ENCODE data around the gene SWI5. TPM values are rescaled to one million over a fixed set of nuclear protein-coding genes. Genes with fewer than 3 reads are reported as not detected.

The SWI5 gene
- total RNA-seq, 2 experiments from 2014 or later, result 3.0 to 4.1 TPM

DNA sequence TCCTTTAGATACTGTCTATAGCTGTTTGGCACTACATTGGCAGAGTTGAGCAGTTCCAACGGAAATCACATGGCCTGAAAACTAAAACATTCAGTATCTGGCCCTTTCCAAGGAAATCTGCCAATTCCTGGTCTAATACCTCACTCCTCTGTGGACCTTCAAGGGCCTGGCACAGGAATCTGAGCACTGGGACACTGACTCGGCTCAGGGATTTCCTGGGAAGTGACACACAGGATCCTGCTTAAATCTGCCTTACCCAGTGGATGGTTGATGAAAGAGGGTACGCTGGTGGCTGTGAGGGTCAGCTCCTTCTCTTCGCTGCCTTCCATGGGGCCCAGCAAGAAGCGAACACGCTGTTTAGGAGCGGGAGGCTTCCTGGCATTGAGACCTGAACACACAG is 45.3 kb downstream of the SWI5 start:
- H3K4me1 Mint-ChIP-seq (ENCODE audit: low read depth), result peaks cover 31% of the 10 kb centered on the region
- no peaks in the 10 kb centered on the region for H3K27me3 ChIP-seq (ENCODE audit: control insufficient read depth in 1 of 2, insufficient read depth in 2 of 2, low read length in 2 of 2)
- peak overlapping the region; percentile 80 for H3K4me3 ChIP-seq (ENCODE audit: low read length)
- ChIA-PET CTCF (interaction anchor here (1.5 kb wide), 1 partner anchor 20 kb away, joined by 5 read pairs; no protein-coding TSS in a partner anchor), POLR2A (interaction anchor here (1.0 to 2.2 kb wide), 2 partner anchors 20 to 45 kb away, joined by 4 to 8 read pairs; partner anchors contain the start of genes GOLGA2 and SWI5)
- TF ChIP-seq, protein P1, sequence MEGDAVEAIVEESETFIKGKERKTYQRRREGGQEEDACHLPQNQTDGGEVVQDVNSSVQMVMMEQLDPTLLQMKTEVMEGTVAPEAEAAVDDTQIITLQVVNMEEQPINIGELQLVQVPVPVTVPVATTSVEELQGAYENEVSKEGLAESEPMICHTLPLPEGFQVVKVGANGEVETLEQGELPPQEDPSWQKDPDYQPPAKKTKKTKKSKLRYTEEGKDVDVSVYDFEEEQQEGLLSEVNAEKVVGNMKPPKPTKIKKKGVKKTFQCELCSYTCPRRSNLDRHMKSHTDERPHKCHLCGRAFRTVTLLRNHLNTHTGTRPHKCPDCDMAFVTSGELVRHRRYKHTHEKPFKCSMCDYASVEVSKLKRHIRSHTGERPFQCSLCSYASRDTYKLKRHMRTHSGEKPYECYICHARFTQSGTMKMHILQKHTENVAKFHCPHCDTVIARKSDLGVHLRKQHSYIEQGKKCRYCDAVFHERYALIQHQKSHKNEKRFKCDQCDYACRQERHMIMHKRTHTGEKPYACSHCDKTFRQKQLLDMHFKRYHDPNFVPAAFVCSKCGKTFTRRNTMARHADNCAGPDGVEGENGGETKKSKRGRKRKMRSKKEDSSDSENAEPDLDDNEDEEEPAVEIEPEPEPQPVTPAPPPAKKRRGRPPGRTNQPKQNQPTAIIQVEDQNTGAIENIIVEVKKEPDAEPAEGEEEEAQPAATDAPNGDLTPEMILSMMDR (IDR thresholded peaks at IDR 0.05), result no peak
- peaks cover 32% of the 10 kb centered on the region for H3K4me1 ChIP-seq (ENCODE audit: insufficient read depth, low read length)
- DNase-seq (no peak), ATAC-seq (ENCODE audit: poor library complexity) (no peak)
- no peaks in the 10 kb centered on the region for H3K9me3 ChIP-seq (ENCODE audit: control insufficient read depth in 1 of 2, insufficient read depth in 1 of 2, low read length in 2 of 2)
- no peak overlapping the region for H3K4me3 Mint-ChIP-seq
- intact Hi-C loops (cut with DNase I, micrococcal nuclease), result loop anchor here in 1 of 2 experiments (5.0 to 10.0 kb wide), 4 partner anchors 129 to 466 kb away; partner anchors contain the start of genes CIZ1, ODF2, PTGES2 and TBC1D13
- H3K27ac Mint-ChIP-seq, result peak overlapping the region; percentile 93
- H3K9me3 Mint-ChIP-seq, result no peaks in the 10 kb centered on the region
- H3K36me3 Mint-ChIP-seq (ENCODE audit: low read depth), result peaks cover 52% of the 10 kb centered on the region
- peaks cover 33% of the 10 kb centered on the region for H3K36me3 ChIP-seq (ENCODE audit: insufficient read depth, low read length)
- no peak overlapping the region for H3K27ac ChIP-seq (ENCODE audit: low read depth in 1 of 2, low read length in 2 of 2)
- H3K27me3 Mint-ChIP-seq, result no peaks in the 10 kb centered on the region

DNA sequence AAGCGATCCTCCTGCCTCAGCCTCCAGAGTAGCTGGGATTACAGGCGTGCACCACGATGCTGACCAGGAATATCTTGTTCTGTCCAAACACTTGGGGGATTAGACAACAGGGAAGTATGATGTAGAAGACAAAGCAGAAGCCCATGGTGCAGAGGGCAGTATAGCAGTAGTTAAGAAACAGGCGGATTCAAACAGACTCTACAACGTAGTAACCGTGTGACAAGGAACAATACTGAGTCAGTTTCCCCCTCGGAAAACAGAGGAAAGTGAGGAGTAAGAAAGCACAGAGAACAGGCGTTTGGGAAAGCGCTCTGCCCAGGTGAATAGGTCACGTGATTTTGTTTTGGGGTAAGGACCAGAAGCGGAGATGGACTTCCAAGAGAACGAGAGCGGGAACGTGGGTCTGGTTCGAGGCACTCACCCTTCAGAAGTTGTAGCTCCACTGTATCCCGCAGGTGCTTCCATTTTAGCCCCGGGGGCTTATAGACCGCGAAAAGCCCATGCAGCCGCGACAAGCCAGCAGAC is 45.9 kb downstream of the SWI5 start:
- ChIA-PET POLR2A (interaction anchor here (1.0 kb wide), 2 partner anchors 20 to 46 kb away, joined by 3 to 4 read pairs; no protein-coding TSS in a partner anchor), CTCF (interaction anchor here (0.7 to 1.5 kb wide), 2 partner anchors 19 to 44 kb away, joined by 3 to 5 read pairs; no protein-coding TSS in a partner anchor)
- Mint-ChIP-seq H3K4me3 (peak overlapping the region; percentile 91), H3K27ac (peak overlapping the region; percentile 93), H3K36me3 (ENCODE audit: low read depth) (peaks cover 46% of the 10 kb centered on the region), H3K4me1 (ENCODE audit: low read depth) (peaks cover 31% of the 10 kb centered on the region), H3K27me3 (no peaks in the 10 kb centered on the region), H3K9me3 (no peaks in the 10 kb centered on the region)
- TF ChIP-seq, protein P1 (IDR thresholded peaks at IDR 0.05), result no peak
- no peak for ATAC-seq (ENCODE audit: poor library complexity)
- Histone ChIP-seq H3K4me1 (ENCODE audit: insufficient read depth, low read length) (peaks cover 32% of the 10 kb centered on the region), H3K36me3 (ENCODE audit: insufficient read depth, low read length) (peaks cover 29% of the 10 kb centered on the region), H3K27me3 (ENCODE audit: control insufficient read depth in 1 of 2, insufficient read depth in 2 of 2, low read length in 2 of 2) (no peaks in the 10 kb centered on the region), H3K27ac (ENCODE audit: low read depth in 1 of 2, low read length in 2 of 2) (peak overlapping the region; percentile 80 to 91), H3K4me3 (ENCODE audit: low read length) (peak overlapping the region; percentile 80), H3K9me3 (ENCODE audit: control insufficient read depth in 1 of 2, insufficient read depth in 1 of 2, low read length in 2 of 2) (no peaks in the 10 kb centered on the region)
- intact Hi-C loops (cut with DNase I, micrococcal nuclease), result loop anchor here (1.0 to 10.0 kb wide), 10 partner anchors 18 to 465 kb away; partner anchors contain the start of genes URM1 (in 2 of the 2), CIZ1 (in 1 of the 2), GOLGA2 (in 1 of the 2) and ODF2 (in 1 of the 2)
- DNase-seq, result no peak

DNA sequence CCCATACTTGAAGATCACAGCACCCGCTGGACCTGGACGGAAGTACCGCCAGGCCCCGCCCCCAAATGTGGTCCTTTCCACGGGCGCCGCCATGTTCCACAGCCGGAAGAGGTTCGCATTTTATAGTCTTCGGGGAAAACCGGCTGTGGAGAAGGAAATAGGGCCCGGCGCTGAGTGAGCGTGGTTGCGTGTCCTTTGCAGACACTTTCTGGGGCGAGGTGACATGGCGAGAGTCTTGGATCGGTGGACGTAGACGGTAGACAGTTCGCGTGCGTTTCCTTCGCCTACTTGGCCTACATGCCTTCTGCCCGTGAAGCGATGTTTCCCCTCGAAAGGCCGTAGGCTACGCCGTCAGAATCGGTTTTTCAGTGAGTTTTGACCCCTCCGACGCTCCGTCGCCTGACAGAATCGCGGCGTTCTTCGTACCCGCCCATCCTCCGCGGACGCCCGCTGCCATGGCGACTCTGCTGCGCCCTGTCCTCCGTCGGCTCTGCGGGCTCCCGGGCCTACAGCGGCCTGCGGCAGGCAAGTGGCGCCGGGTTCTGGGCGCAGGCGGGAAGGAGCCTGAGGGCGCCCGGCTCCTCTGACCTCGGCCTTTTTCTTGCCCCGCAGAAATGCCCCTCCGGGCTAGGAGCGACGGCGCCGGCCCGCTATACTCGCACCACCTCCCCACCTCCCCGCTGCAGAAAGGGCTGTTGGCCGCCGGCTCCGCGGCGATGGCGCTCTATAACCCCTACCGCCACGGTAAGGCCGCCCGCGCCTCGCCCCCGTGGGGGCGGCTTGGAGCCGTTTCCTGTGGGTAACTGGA is 46.5 kb downstream of the SWI5 start, which contains the start of the genes COQ4 and TRUB2:
Gene COQ4, plus strand, starts transcription at position 436 of the 808 bp plus-strand sequence. Its CDS starts 20 bp downstream, at position 456.
Gene TRUB2, minus strand, starts transcription at position 44 of the 808 bp plus-strand sequence. Its CDS starts 39 bp downstream, at position 5.
- TF ChIP-seq, protein P1 (IDR thresholded peaks at IDR 0.05), result no peak
- DNase-seq (peak; percentile 87 to 96 (median 90)), ATAC-seq (ENCODE audit: poor library complexity) (peak; percentile 89)
- Histone ChIP-seq H3K27ac (ENCODE audit: low read depth in 1 of 2, low read length in 2 of 2) (peak within 1 kb of the TSS; percentile 80 to 91), H3K27me3 (ENCODE audit: control insufficient read depth in 1 of 2, insufficient read depth in 2 of 2, low read length in 2 of 2) (no peaks in the 10 kb centered on the region), H3K9me3 (ENCODE audit: control insufficient read depth in 1 of 2, insufficient read depth in 1 of 2, low read length in 2 of 2) (no peaks in the 10 kb centered on the region), H3K36me3 (ENCODE audit: insufficient read depth, low read length) (peaks cover 23% of the 10 kb centered on the region), H3K4me1 (ENCODE audit: insufficient read depth, low read length) (peaks cover 32% of the 10 kb centered on the region), H3K4me3 (ENCODE audit: low read length) (peak within 1 kb of the TSS; percentile 80)
- no peaks in the 10 kb centered on the region for H3K9me3 Mint-ChIP-seq
- peak within 1 kb of the TSS; percentile 93 for H3K27ac Mint-ChIP-seq
- ChIA-PET CTCF (interaction anchor here (0.7 to 3.6 kb wide), 3 partner anchors 19 to 45 kb away, joined by 3 to 19 read pairs (median 5); no protein-coding TSS in a partner anchor), POLR2A (interaction anchor here (1.0 kb wide), 1 partner anchor 45 kb away, joined by 3 read pairs; no protein-coding TSS in a partner anchor)
- intact Hi-C loops (cut with DNase I, micrococcal nuclease), result loop anchor here (1.0 to 10.0 kb wide), 10 partner anchors 18 to 465 kb away; partner anchors contain the start of genes URM1 (in 2 of the 2), CIZ1 (in 1 of the 2), GOLGA2 (in 1 of the 2) and ODF2 (in 1 of the 2)
- H3K4me1 Mint-ChIP-seq (ENCODE audit: low read depth), result peaks cover 31% of the 10 kb centered on the region
- peaks cover 41% of the 10 kb centered on the region for H3K36me3 Mint-ChIP-seq (ENCODE audit: low read depth)
- peak within 1 kb of the TSS; percentile 91 for H3K4me3 Mint-ChIP-seq
- no peaks in the 10 kb centered on the region for H3K27me3 Mint-ChIP-seq

All from CD4-positive, alpha-beta T cell (primary cell).